GM19324 (cell line): ENCODE data around the gene GPR42.
A peak's percentile ranks its signal among the peaks of the same experiment; 100 is the strongest.
"Not testable (repeated sequence)": the region's sequence is repeated elsewhere in the genome, so short reads cannot be mapped to it uniquely, and the experiment has no call there.

Experiments used
- ATAC-seq: cut with Tn5 transposase; IDR thresholded peaks from one replicate; pipeline ENCODE4 v1.9.1; 2021; ENCODE audit warnings: mild to moderate bottlenecking, moderate library complexity; ENCODE audit not compliant: unreplicated experiment, low FRiP score

The GPR42 gene

GRCh38 chr19:35346193-35347052 lies 24.4 kb upstream of the GPR42 start:
- ATAC-seq: no peak

GRCh38 chr19:35347171-35347929 lies 23.5 kb upstream of the GPR42 start, which contains the start of gene FFAR1:
TSS of gene FFAR1 (plus strand) at chr19:35347902. CDS start at chr19:35351552, 3,650 bp downstream.
- peak; percentile 70 for ATAC-seq

GRCh38 chr19:35347930-35348298 lies 23.0 kb upstream of the GPR42 start:
- ATAC-seq: no peak

GRCh38 chr19:35348911-35349611 lies 21.8 kb upstream of the GPR42 start:
- ATAC-seq: no peak

- ATAC-seq: no peak
Observed at GRCh38 chr19:35349614-35350521, 21.0 kb upstream of the GPR42 start.

- ATAC-seq: no peak
Observed at GRCh38 chr19:35350591-35350990, 20.3 kb upstream of the GPR42 start.

GRCh38 chr19:35351411-35352176 lies 19.3 kb upstream of the GPR42 start:
- ATAC-seq: no peak

GRCh38 chr19:35352177-35352447 lies 18.8 kb upstream of the GPR42 start:
- ATAC-seq: no peak

- ATAC-seq: no peak
Observed at GRCh38 chr19:35352448-35353304, 18.2 kb upstream of the GPR42 start.

- ATAC-seq: no peak
Observed at GRCh38 chr19:35353635-35354034, 17.2 kb upstream of the GPR42 start.

GRCh38 chr19:35354898-35355297 lies 16.0 kb upstream of the GPR42 start:
- no peak for ATAC-seq

GRCh38 chr19:35355791-35356460 lies 14.9 kb upstream of the GPR42 start:
- no peak for ATAC-seq

GRCh38 chr19:35357867-35358573 lies 12.8 kb upstream of the GPR42 start, which contains the start of gene FFAR3:
TSS of gene FFAR3 (plus strand) at chr19:35358460. CDS start at chr19:35358891, 431 bp downstream.
- ATAC-seq: no peak

GRCh38 chr19:35358834-35359233 lies 12.0 kb upstream of the GPR42 start:
- ATAC-seq: not testable (repeated sequence)

GRCh38 chr19:35359395-35359794 lies 11.5 kb upstream of the GPR42 start:
- ATAC-seq: not testable (repeated sequence)

- ATAC-seq: not testable (repeated sequence)
Observed at GRCh38 chr19:35360081-35360480, 10.8 kb upstream of the GPR42 start.

- ATAC-seq: no peak
Observed at GRCh38 chr19:35360880-35361420, 9.9 kb upstream of the GPR42 start.
